ENCODE data around the gene MLPH. TPM values are rescaled to one million over a fixed set of nuclear protein-coding genes. Genes with fewer than 3 reads are reported as not detected.
"Not testable (repeated sequence)": the region's sequence is repeated elsewhere in the genome, so short reads cannot be mapped to it uniquely, and the experiment has no call there.

The MLPH gene
- total RNA-seq, 1 donor from 2014 or later, result not detected

- H3K27ac Mint-ChIP-seq, result no peak overlapping the region
- peaks cover 5% of the 10 kb centered on the region for H3K4me1 Mint-ChIP-seq
- H3K27me3 Mint-ChIP-seq, result peaks cover 4% of the 10 kb centered on the region
- H3K4me3 Mint-ChIP-seq, result no peak overlapping the region
- H3K9me3 Mint-ChIP-seq, result no peaks in the 10 kb centered on the region
- no peaks in the 10 kb centered on the region for H3K36me3 Mint-ChIP-seq (ENCODE audit: low read depth)
- intact Hi-C loops (cut with micrococcal nuclease), result no loop called here
- DNase-seq, result no peak
Observed at GRCh38 chr2:237467447-237468179, 19.4 kb upstream of the MLPH start.

DNA sequence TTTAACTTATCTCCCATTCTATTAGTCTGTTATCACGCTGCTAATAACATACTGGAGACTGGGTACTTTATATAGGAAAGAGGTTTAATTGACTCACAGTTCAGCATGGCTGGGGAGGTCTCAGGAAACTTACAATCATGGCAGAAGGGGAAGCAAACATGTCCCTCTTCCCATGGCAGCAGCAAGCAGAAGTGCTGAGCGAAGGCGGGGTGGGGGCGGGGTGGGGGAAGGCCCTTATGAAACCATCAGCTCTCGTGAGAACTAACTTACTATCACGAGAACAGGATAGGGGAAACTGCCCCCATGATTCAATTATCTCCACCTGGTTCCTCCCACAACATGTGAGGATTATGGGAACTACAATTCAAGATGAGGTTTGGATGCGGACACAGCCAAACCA, 17.6 kb upstream of the MLPH start:
- H3K27me3 Mint-ChIP-seq; intact Hi-C loops (cut with micrococcal nuclease); H3K4me3 Mint-ChIP-seq; H3K4me1 Mint-ChIP-seq; H3K27ac Mint-ChIP-seq; H3K36me3 Mint-ChIP-seq (ENCODE audit: low read depth); H3K9me3 Mint-ChIP-seq; DNase-seq: not testable (repeated sequence)

GRCh38 chr2:237469849-237470248, 17.2 kb upstream of the MLPH start:
- no peaks in the 10 kb centered on the region for H3K9me3 Mint-ChIP-seq
- no peak for DNase-seq
- peaks cover 3% of the 10 kb centered on the region for H3K27me3 Mint-ChIP-seq
- peaks cover 13% of the 10 kb centered on the region for H3K4me1 Mint-ChIP-seq
- intact Hi-C loops (cut with micrococcal nuclease), result loop anchor here (10.0 kb wide), 1 partner anchor 175 kb away; no protein-coding TSS in a partner anchor
- no peaks in the 10 kb centered on the region for H3K36me3 Mint-ChIP-seq (ENCODE audit: low read depth)
- H3K27ac Mint-ChIP-seq, result no peak overlapping the region
- H3K4me3 Mint-ChIP-seq, result no peak overlapping the region

GRCh38 chr2:237470914-237471313, 16.1 kb upstream of the MLPH start:
- Mint-ChIP-seq H3K4me3 (no peak overlapping the region), H3K27ac (no peak overlapping the region), H3K27me3 (peaks cover 3% of the 10 kb centered on the region), H3K4me1 (peaks cover 13% of the 10 kb centered on the region), H3K9me3 (no peaks in the 10 kb centered on the region), H3K36me3 (ENCODE audit: low read depth) (no peaks in the 10 kb centered on the region)
- intact Hi-C loops (cut with micrococcal nuclease), result loop anchor here (10.0 kb wide), 1 partner anchor 176 kb away; no protein-coding TSS in a partner anchor
- DNase-seq, result no peak

GRCh38 chr2:237471438-237472186, 15.4 kb upstream of the MLPH start:
- H3K4me3 Mint-ChIP-seq, result no peak overlapping the region
- no peaks in the 10 kb centered on the region for H3K9me3 Mint-ChIP-seq
- H3K36me3 Mint-ChIP-seq (ENCODE audit: low read depth), result no peaks in the 10 kb centered on the region
- intact Hi-C loops (cut with micrococcal nuclease), result loop anchor here (10.0 kb wide), 1 partner anchor 177 kb away; no protein-coding TSS in a partner anchor
- H3K27ac Mint-ChIP-seq, result no peak overlapping the region
- peak; percentile 70 for DNase-seq
- H3K4me1 Mint-ChIP-seq, result peaks cover 17% of the 10 kb centered on the region
- H3K27me3 Mint-ChIP-seq, result peaks cover 9% of the 10 kb centered on the region

DNA sequence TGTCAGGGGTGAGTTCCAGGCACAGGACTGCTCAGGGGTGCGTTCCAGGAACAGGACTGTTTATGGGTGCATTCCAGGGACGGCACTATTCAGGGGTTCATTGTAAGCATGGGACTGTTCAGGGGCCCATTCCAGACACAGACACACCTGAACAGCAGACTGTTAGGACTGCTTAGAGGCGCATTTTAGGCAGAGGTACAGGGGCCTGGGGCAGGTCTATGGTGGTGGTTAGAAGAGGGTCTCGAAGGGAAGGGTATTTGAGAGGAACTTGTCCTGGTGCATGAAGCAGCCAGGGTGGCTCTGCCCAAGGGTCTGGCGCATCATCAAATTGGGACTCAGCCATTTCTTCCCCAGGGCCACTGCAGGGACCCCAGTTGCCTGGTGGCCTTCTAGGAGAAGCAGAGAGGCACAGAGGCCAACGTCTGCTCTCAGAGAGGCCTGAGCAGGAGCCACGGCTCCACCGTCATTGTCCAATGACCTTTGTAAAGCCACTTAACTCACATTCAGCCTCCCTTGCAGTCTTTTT, 14.8 kb upstream of the MLPH start:
- Mint-ChIP-seq H3K27ac (no peak overlapping the region), H3K9me3 (no peaks in the 10 kb centered on the region), H3K4me1 (peaks cover 17% of the 10 kb centered on the region), H3K27me3 (peaks cover 15% of the 10 kb centered on the region), H3K4me3 (no peak overlapping the region), H3K36me3 (ENCODE audit: low read depth) (no peaks in the 10 kb centered on the region)
- intact Hi-C loops (cut with micrococcal nuclease), result loop anchor here (10.0 kb wide), 1 partner anchor 177 kb away; no protein-coding TSS in a partner anchor
- no peak for DNase-seq

- no peak for DNase-seq
- no peaks in the 10 kb centered on the region for H3K9me3 Mint-ChIP-seq
- H3K4me1 Mint-ChIP-seq, result peaks cover 17% of the 10 kb centered on the region
- H3K27me3 Mint-ChIP-seq, result peaks cover 21% of the 10 kb centered on the region
- intact Hi-C loops (cut with micrococcal nuclease), result loop anchor here (10.0 kb wide), 1 partner anchor 178 kb away; no protein-coding TSS in a partner anchor
- H3K36me3 Mint-ChIP-seq (ENCODE audit: low read depth), result no peaks in the 10 kb centered on the region
- H3K4me3 Mint-ChIP-seq, result no peak overlapping the region
- H3K27ac Mint-ChIP-seq, result peak overlapping the region; percentile 51
Observed at GRCh38 chr2:237472909-237473877, 13.9 kb upstream of the MLPH start.

GRCh38 chr2:237473878-237474441, 13.1 kb upstream of the MLPH start:
- H3K36me3 Mint-ChIP-seq (ENCODE audit: low read depth), result no peaks in the 10 kb centered on the region
- peaks cover 17% of the 10 kb centered on the region for H3K4me1 Mint-ChIP-seq
- H3K9me3 Mint-ChIP-seq, result no peaks in the 10 kb centered on the region
- peak; percentile 59 for DNase-seq
- peaks cover 28% of the 10 kb centered on the region for H3K27me3 Mint-ChIP-seq
- peak overlapping the region; percentile 67 for H3K4me3 Mint-ChIP-seq
- intact Hi-C loops (cut with micrococcal nuclease), result loop anchor here (2.0 to 10.0 kb wide), 3 partner anchors 15 to 179 kb away; no protein-coding TSS in a partner anchor
- H3K27ac Mint-ChIP-seq, result peak overlapping the region; percentile 72

GRCh38 chr2:237474442-237474911, 12.6 kb upstream of the MLPH start:
- Mint-ChIP-seq H3K27me3 (peaks cover 29% of the 10 kb centered on the region), H3K36me3 (ENCODE audit: low read depth) (no peaks in the 10 kb centered on the region), H3K9me3 (no peaks in the 10 kb centered on the region), H3K4me1 (peaks cover 17% of the 10 kb centered on the region), H3K27ac (peak overlapping the region; percentile 93), H3K4me3 (peak overlapping the region; percentile 87)
- DNase-seq, result no peak
- intact Hi-C loops (cut with micrococcal nuclease), result loop anchor here (2.0 to 10.0 kb wide), 3 partner anchors 16 to 180 kb away; no protein-coding TSS in a partner anchor

DNA sequence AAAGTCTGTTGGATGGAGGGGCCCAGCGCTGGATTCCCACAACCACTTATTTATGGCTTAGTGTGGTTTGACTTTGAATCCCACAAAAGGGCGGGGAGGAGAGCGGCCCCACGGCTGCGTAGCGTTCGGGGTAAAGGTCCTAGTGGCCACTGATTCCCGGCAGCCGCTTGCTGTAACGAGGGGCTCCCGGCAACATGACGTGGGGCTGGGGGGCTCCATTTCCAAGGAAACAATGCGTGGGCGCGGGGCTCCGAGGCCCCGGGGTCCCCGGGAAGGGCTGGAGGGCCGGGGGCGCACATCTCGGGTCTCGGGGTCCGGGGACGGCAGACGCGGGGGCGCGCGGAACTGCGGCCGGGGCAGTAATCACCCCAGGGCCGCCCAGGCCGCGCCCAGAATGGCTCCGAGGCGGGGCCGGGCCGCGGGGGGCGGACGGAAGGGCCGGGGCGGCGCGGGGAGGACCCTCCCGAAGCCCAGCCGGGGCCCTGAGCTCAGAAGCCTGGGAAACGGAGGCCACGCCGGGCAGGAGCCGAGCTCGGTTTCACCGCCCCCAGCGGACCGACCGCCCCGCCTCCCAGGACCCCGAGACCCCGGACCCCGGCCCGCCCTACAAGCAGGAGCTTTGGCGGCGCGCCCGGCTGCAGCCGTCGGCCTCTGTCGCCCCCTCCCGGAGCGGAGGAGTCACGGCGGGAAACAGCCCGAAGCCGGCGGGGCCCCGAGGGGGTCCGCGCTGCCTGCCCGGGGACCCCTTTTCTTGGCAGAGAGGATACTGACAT, 11.9 kb upstream of the MLPH start:
- peak; percentile 94 for DNase-seq
- peaks cover 30% of the 10 kb centered on the region for H3K27me3 Mint-ChIP-seq
- intact Hi-C loops (cut with micrococcal nuclease), result loop anchor here (1.0 to 10.0 kb wide), 6 partner anchors 16 to 321 kb away; no protein-coding TSS in a partner anchor

GRCh38 chr2:237475704-237476141, 11.3 kb upstream of the MLPH start:
- H3K27me3 Mint-ChIP-seq, result peaks cover 34% of the 10 kb centered on the region
- peak; percentile 72 for DNase-seq
- H3K27ac Mint-ChIP-seq, result peak overlapping the region; percentile 76
- H3K9me3 Mint-ChIP-seq, result no peaks in the 10 kb centered on the region
- intact Hi-C loops (cut with micrococcal nuclease), result loop anchor here (1.0 to 10.0 kb wide), 7 partner anchors 17 to 326 kb away; no protein-coding TSS in a partner anchor
- H3K4me3 Mint-ChIP-seq, result peak overlapping the region; percentile 77
- peaks cover 14% of the 10 kb centered on the region for H3K4me1 Mint-ChIP-seq
- H3K36me3 Mint-ChIP-seq (ENCODE audit: low read depth), result no peaks in the 10 kb centered on the region

More for the DNA sequence above, 11.9 kb upstream of the MLPH start:
- Mint-ChIP-seq H3K4me3 (peak overlapping the region; percentile 87), H3K27ac (peak overlapping the region; percentile 93), H3K9me3 (no peaks in the 10 kb centered on the region), H3K36me3 (ENCODE audit: low read depth) (no peaks in the 10 kb centered on the region), H3K4me1 (peaks cover 17% of the 10 kb centered on the region)

GRCh38 chr2:237478095-237478494, 9.0 kb upstream of the MLPH start:
- intact Hi-C loops (cut with micrococcal nuclease), result loop anchor here (10.0 kb wide), 1 partner anchor 183 kb away; no protein-coding TSS in a partner anchor

More at GRCh38 chr2:237478095-237478494, 9.0 kb upstream of the MLPH start:
- Mint-ChIP-seq H3K27ac (no peak overlapping the region), H3K4me3 (no peak overlapping the region), H3K27me3 (peaks cover 48% of the 10 kb centered on the region), H3K4me1 (peaks cover 14% of the 10 kb centered on the region), H3K36me3 (ENCODE audit: low read depth) (no peaks in the 10 kb centered on the region), H3K9me3 (no peaks in the 10 kb centered on the region)
- no peak for DNase-seq

Measured in activated CD4-positive, alpha-beta T cell treated with anti-CD3 and anti-CD28 coated beads, Interleukin-2, amount 10 ng/mL, durations not matched to agents 24 days and 14 days (primary cell).